HG03060 (cell line): ENCODE results near the gene C18orf54.
"Not testable (repeated sequence)": the region's sequence is repeated elsewhere in the genome, so short reads cannot be mapped to it uniquely, and the experiment has no call there.

Experiments
- ATAC-seq: cut with Tn5 transposase; IDR thresholded peaks from one replicate; pipeline ENCODE4 v1.9.1; 2021; ENCODE audit warnings: low read depth, moderate number of reproducible peaks; ENCODE audit not compliant: unreplicated experiment

C18orf54 gene

GRCh38 chr18:54386800-54387495, 29.2 kb downstream of the C18orf54 start:
- ATAC-seq = not testable (repeated sequence)

GRCh38 chr18:54387631-54388030, 29.9 kb downstream of the C18orf54 start:
- no peak for ATAC-seq

GRCh38 chr18:54388203-54389142, 30.8 kb downstream of the C18orf54 start:
- ATAC-seq = peak; percentile 95

GRCh38 chr18:54389143-54389505, 31.4 kb downstream of the C18orf54 start:
- ATAC-seq = no peak

GRCh38 chr18:54390838-54391237, 33.1 kb downstream of the C18orf54 start:
- ATAC-seq = no peak

GRCh38 chr18:54392543-54393023, 34.9 kb downstream of the C18orf54 start:
- peak; percentile 51 for ATAC-seq

- ATAC-seq = no peak
Measured at GRCh38 chr18:54393648-54394294, 36.1 kb downstream of the C18orf54 start.

GRCh38 chr18:54396760-54397159, 39.1 kb downstream of the C18orf54 start:
- no peak for ATAC-seq

- no peak for ATAC-seq
Measured at GRCh38 chr18:54405290-54405689, 47.6 kb downstream of the C18orf54 start.

- no peak for ATAC-seq
Measured at GRCh38 chr18:54411781-54412180, 54.1 kb downstream of the C18orf54 start.

GRCh38 chr18:54415086-54415485, 57.4 kb downstream of the C18orf54 start:
- ATAC-seq = no peak

- ATAC-seq = no peak
Measured at GRCh38 chr18:54416436-54416835, 58.7 kb downstream of the C18orf54 start.

- no peak for ATAC-seq
Measured at GRCh38 chr18:54423831-54424230, 66.1 kb downstream of the C18orf54 start.

GRCh38 chr18:54426085-54426665, 68.5 kb downstream of the C18orf54 start:
- no peak for ATAC-seq
